ENCODE data around the gene ST6GALNAC4.

ST6GALNAC4 gene

GRCh38 chr9:127943011-127943662, 26.3 kb upstream of the ST6GALNAC4 start (continued):
- TF ChIP-seq SCRT2 (tag by site-specific recombination; IDR thresholded peaks at IDR 0.05) (no peak), ZNF132 (tag by site-specific recombination; IDR thresholded peaks at IDR 0.05; ENCODE audit: borderline replicate concordance) (no peak), KLF9 (tag by site-specific recombination; IDR thresholded peaks at IDR 0.05; ENCODE audit: low read depth) (no peak), ZFP41 (tag by site-specific recombination; IDR thresholded peaks at IDR 0.05; ENCODE audit: borderline replicate concordance) (no peak), ZBTB7A (tag by site-specific recombination; IDR thresholded peaks at IDR 0.05; ENCODE audit: low read depth) (peak; percentile 75), YY1 (tag by site-specific recombination; IDR thresholded peaks at IDR 0.05) (no peak), ZNF670 (tag by site-specific recombination; IDR thresholded peaks at IDR 0.05; ENCODE audit: low read depth) (no peak), ZNF10 (tag by site-specific recombination; IDR thresholded peaks at IDR 0.05) (no peak)

GRCh38 chr9:127942216-127943010, 25.6 kb upstream of the ST6GALNAC4 start:
- ChIA-PET CTCF (interaction anchor here (0.6 to 8.1 kb wide), 42 partner anchors 8 to 509 kb away, joined by 3 to 165 read pairs (median 5); partner anchors contain the start of genes EEIG1, PIP5KL1 and TOR2A), POLR2A (interaction anchor here (0.5 to 2.8 kb wide), 5 partner anchors 9 to 186 kb away, joined by 3 to 12 read pairs (median 3); partner anchors contain the start of gene EEIG1)
- Histone ChIP-seq H3K4me3 (ENCODE audit: low read depth, low read length) (no peak overlapping the region), H3K27ac (ENCODE audit: extremely low read depth, low read depth, low read length) (no peak overlapping the region), H3K4me1 (ENCODE audit: control insufficient read depth, insufficient read depth, low read length) (peaks cover 3% of the 10 kb centered on the region; the same call in 1 of the 2 replicates), H3K36me3 (ENCODE audit: control insufficient read depth in 2 of 2, insufficient read depth in 1 of 2, low read length in 2 of 2) (peaks cover 0 to 35% of the 10 kb centered on the region in 2 experiments; a peak in 1 of 3 replicates), H3K9me3 (ENCODE audit: control insufficient read depth, insufficient read depth, low read depth, low read length) (no peaks in the 10 kb centered on the region)
- peak; percentile 59; the same call in 1 of the 2 replicates for TF ChIP-seq ZNF692 (tag by site-specific recombination; IDR thresholded peaks at IDR 0.05)
- peak; percentile 27; the same call in 1 of the 2 replicates for TF ChIP-seq ZFHX2 (tag by site-specific recombination; conservative IDR thresholded peaks at IDR 0.05)
- TF ChIP-seq HIC1 (tag by site-specific recombination; IDR thresholded peaks at IDR 0.05): peak; percentile 40; the same call in 1 of the 2 replicates
- TF ChIP-seq GLIS1 (tag by site-specific recombination; IDR thresholded peaks at IDR 0.05): peak; percentile 45; the same call in 1 of the 2 replicates
- no peak; the same call in none of the 2 replicates for TF ChIP-seq SCRT2 (tag by site-specific recombination; IDR thresholded peaks at IDR 0.05)
- 0 out of 2 replicates have a peak, but pooled peaks have one; percentile 14 for TF ChIP-seq PATZ1 (tag by site-specific recombination; IDR thresholded peaks at IDR 0.05)
- no peak for TF ChIP-seq TRIM28 (IDR thresholded peaks at IDR 0.05; ENCODE audit: borderline replicate concordance, low read length)
- peak; percentile 52; the same call in 1 of the 2 replicates for TF ChIP-seq ZIC2 (tag by site-specific recombination; IDR thresholded peaks at IDR 0.05)
- TF ChIP-seq ZNF600 (tag by site-specific recombination; IDR thresholded peaks at IDR 0.05): 0 out of 2 replicates have a peak, but pooled peaks have one; percentile 14
- TF ChIP-seq ZNF121 (tag by site-specific recombination; IDR thresholded peaks at IDR 0.05): peak; percentile 17; the same call in 1 of the 2 replicates
- TF ChIP-seq GLIS2 (tag by site-specific recombination; IDR thresholded peaks at IDR 0.05): peak; percentile 67
- TF ChIP-seq ZNF843 (tag by site-specific recombination; IDR thresholded peaks at IDR 0.05): no peak
- peak; percentile 88 for TF ChIP-seq ZNF2 (tag by site-specific recombination; IDR thresholded peaks at IDR 0.05)
- TF ChIP-seq ZNF654 (tag by site-specific recombination; IDR thresholded peaks at IDR 0.05; ENCODE audit: low read depth): peak; percentile 40
- TF ChIP-seq CTCF (tag by site-specific recombination; IDR thresholded peaks at IDR 0.05): peak; percentile 91
